Mammary epithelial cell (primary cell): ENCODE data around the gene STXBP1.

Source experiments
- CTCF ChIP-seq, 2 donors: IDR thresholded peaks in 1 of 2; conservative IDR thresholded peaks in 1 of 2; 2 replicates each; pipeline ENCODE4 v1.5.1; 2011 to 2012; ENCODE audit warnings: inconsistent platforms in 2 of 2, low read length in 2 of 2, mild to moderate bottlenecking in 2 of 2, control low read depth in 1 of 2, low read depth in 1 of 2; ENCODE audit not compliant: insufficient read depth in 1 of 2; ENCODE audit errors: extremely low read depth in 1 of 2
- EZH2 ChIP-seq: IDR thresholded peaks from 2 replicates; pipeline ENCODE4 v1.6.1; 2012; ENCODE audit warnings: low read length, inconsistent platforms, borderline replicate concordance

- TF ChIP-seq EZH2 (no peak), CTCF (conservative IDR thresholded peaks at IDR 0.05 in 1 of 2, IDR thresholded peaks at IDR 0.05 in 1 of 2; ENCODE audit: extremely low read depth in 1 of 2, insufficient read depth in 1 of 2, low read depth in 1 of 2, low read length in 2 of 2) (no peak)
These were observed 85.5 kb downstream of the STXBP1 start for GRCh38 chr9:127697575-127697974.
